GM23248 (cell line): ENCODE results near the gene SNX22. TPM values are rescaled to one million over a fixed set of nuclear protein-coding genes. Genes with fewer than 3 reads are reported as not detected.

Experiments used
- DNase-seq: peaks from one replicate; pipeline ENCODE4 v3.0.0-alpha.2; 2015
- H2AFZ ChIP-seq: fragments of 200-600 bp; sonication (generic); 2 replicates; pipeline ENCODE4 v1.6.1; 2016; ENCODE audit warnings: antibody characterized with exemption
- H3F3A ChIP-seq: fragments of 200-600 bp; sonication (generic); 2 replicates; pipeline ENCODE4 v1.6.1; 2016; ENCODE audit warnings: mild to moderate bottlenecking, antibody characterized with exemption, mixed run types; ENCODE audit not compliant: insufficient read depth
- H3K27ac ChIP-seq: fragments of 200-600 bp; sonication (generic); 2 replicates; pipeline ENCODE4 v1.5.1; 2016; ENCODE audit warnings: mild to moderate bottlenecking
- H3K27me3 ChIP-seq: fragments of 200-600 bp; sonication (generic); replicated peaks from 2 replicates; pipeline ENCODE4 v1.6.1; 2016; ENCODE audit warnings: mild to moderate bottlenecking; ENCODE audit not compliant: insufficient read depth
- H3K36me3 ChIP-seq: fragments of 200-600 bp; sonication (generic); 2 replicates; pipeline ENCODE4 v1.6.1; 2016; ENCODE audit warnings: low read depth, mild to moderate bottlenecking
- H3K4me1 ChIP-seq: fragments of 200-600 bp; sonication (generic); 2 replicates; pipeline ENCODE4 v1.6.1; 2016; ENCODE audit warnings: mild to moderate bottlenecking; ENCODE audit not compliant: insufficient read depth
- H3K4me2 ChIP-seq: fragments of 200-600 bp; sonication (generic); one replicate; pipeline ENCODE4 v1.6.1; 2016; ENCODE audit warnings: mild to moderate bottlenecking; ENCODE audit not compliant: unreplicated experiment
- H3K4me3 ChIP-seq: fragments of 200-600 bp; sonication (generic); 2 replicates; pipeline ENCODE4 v1.5.1; 2016; ENCODE audit warnings: mild to moderate bottlenecking
- H3K79me2 ChIP-seq: fragments of 200-600 bp; sonication (generic); 2 replicates; pipeline ENCODE4 v1.6.1; 2016; ENCODE audit warnings: mild to moderate bottlenecking; ENCODE audit not compliant: insufficient read depth
- H3K9ac ChIP-seq: fragments of 200-600 bp; sonication (generic); 2 replicates; pipeline ENCODE4 v1.6.1; 2016; ENCODE audit warnings: mild to moderate bottlenecking
- H3K9me2 ChIP-seq: fragments of 200-600 bp; sonication (generic); 2 replicates; pipeline ENCODE4 v1.6.1; 2016; ENCODE audit warnings: mixed run types, mild to moderate bottlenecking, moderate library complexity; ENCODE audit not compliant: insufficient read depth
- H3K9me3 ChIP-seq: fragments of 200-600 bp; sonication (generic); one replicate; pipeline ENCODE4 v1.6.1; 2017; ENCODE audit warnings: low read depth
- H4K20me1 ChIP-seq: fragments of 200-600 bp; sonication (generic); 2 replicates; pipeline ENCODE4 v1.6.0; 2016; ENCODE audit not compliant: insufficient read depth
- EZH2 ChIP-seq: fragments of 200-600 bp; sonication (generic); IDR thresholded peaks from 2 replicates; pipeline ENCODE4 v1.6.1; 2018; ENCODE audit warnings: antibody characterized with exemption, mild to moderate bottlenecking; ENCODE audit not compliant: insufficient read depth, poor library complexity, severe bottlenecking
- EZH2phosphoT487 ChIP-seq: fragments of 200-600 bp; sonication (generic); IDR thresholded peaks from 2 replicates; pipeline ENCODE4 v1.6.1; 2018; ENCODE audit warnings: antibody characterized with exemption, moderate library complexity, mild to moderate bottlenecking, low read depth; ENCODE audit not compliant: insufficient read depth
- WGBS, 2 experiments: methylation state at CpG; one replicate each; pipeline ENCODE4 v1.1.6; 2015 to 2017; ENCODE audit warnings: low lambda C conversion rate in 2 of 2, low coverage in 1 of 2; ENCODE audit errors: missing lambda C conversion rate in 2 of 2; 5-methylcytosine and 5-hydroxymethylcytosine counted together
- in situ Hi-C: fragments of 300-500 bp; cut with MboI; formaldehyde crosslinking; loops from 2 replicates; pipeline ENCODE4 v1.15.0; 2020
- polyA plus RNA-seq: library from polyadenylated mRNA; unstranded; fragments of >200 nt; fragmentation: Nextera tagmentation; extraction: Ambion mirVana; gene quantifications from 2 replicates; pipeline ENCODE4 v1.2.1, GENCODE V29; 2016
- total RNA-seq: library from RNA; depleted of rRNA; stranded (reverse); fragments of >200 nt; shearing (Covaris generic); gene quantifications from 2 replicates; pipeline ENCODE4 v1.2.3, GENCODE V29; 2014

The SNX22 gene
- total and polyA plus RNA-seq, 2 experiments from 2014 or later = 0.66 TPM; not detected in 1

GRCh38 chr15:64185146-64185911 lies 33.8 kb downstream of the SNX22 start:
- DNase-seq = no peak
- H3K4me2 ChIP-seq = no peak overlapping the region
- H3K4me3 ChIP-seq = no peak overlapping the region
- no peak overlapping the region for H3K9ac ChIP-seq
- no peaks in the 10 kb centered on the region for H3K9me2 ChIP-seq
- WGBS, 2 experiments = 88 to 92% methylated on average over 9 of the region's 9 CpGs
- H3F3A ChIP-seq = 0 out of 2 replicates have a peak, but pooled peaks cover 6% of the 10 kb centered on the region
- peaks cover 22% of the 10 kb centered on the region for H3K36me3 ChIP-seq
- H3K27me3 ChIP-seq = no peaks in the 10 kb centered on the region
- no peak overlapping the region for H3K27ac ChIP-seq
- no peaks in the 10 kb centered on the region for H3K9me3 ChIP-seq
- H3K79me2 ChIP-seq = no peaks in the 10 kb centered on the region
- H2AFZ ChIP-seq = no peak overlapping the region
- no peak for TF ChIP-seq EZH2phosphoT487
- no peak for TF ChIP-seq EZH2
- in situ Hi-C loops = no loop called here
- H4K20me1 ChIP-seq = no peaks in the 10 kb centered on the region
- no peaks in the 10 kb centered on the region for H3K4me1 ChIP-seq

- 73 to 74% methylated on average over 2 of the region's 2 CpGs for WGBS, 2 experiments
- TF ChIP-seq EZH2phosphoT487 (no peak), EZH2 (no peak)
- no peak overlapping the region; the same call in 1 of the 2 replicates for H3K27ac ChIP-seq
- H3F3A ChIP-seq = 0 out of 2 replicates have a peak, but pooled peaks cover 6% of the 10 kb centered on the region
- no peak overlapping the region for H3K4me2 ChIP-seq
- peaks cover 14% of the 10 kb centered on the region; the same call in 1 of the 2 replicates for H3K36me3 ChIP-seq
- no peaks in the 10 kb centered on the region for H3K9me3 ChIP-seq
- no peaks in the 10 kb centered on the region for H3K79me2 ChIP-seq
- H3K27me3 ChIP-seq = no peaks in the 10 kb centered on the region
- H3K4me1 ChIP-seq = no peaks in the 10 kb centered on the region
- H4K20me1 ChIP-seq = no peaks in the 10 kb centered on the region
- in situ Hi-C loops = no loop called here
- DNase-seq = peak; percentile 36
- H3K4me3 ChIP-seq = no peak overlapping the region
- no peak overlapping the region for H3K9ac ChIP-seq
- H2AFZ ChIP-seq = no peak overlapping the region
- H3K9me2 ChIP-seq = no peaks in the 10 kb centered on the region
Measured at GRCh38 chr15:64187396-64188191, 36.1 kb downstream of the SNX22 start.

- Histone ChIP-seq H2AFZ (no peak overlapping the region), H3K4me1 (peaks cover 1% of the 10 kb centered on the region), H3K9me2 (no peaks in the 10 kb centered on the region), H3K9me3 (no peaks in the 10 kb centered on the region), H3K36me3 (peaks cover 9% of the 10 kb centered on the region; the same call in 1 of the 2 replicates), H3K27ac (no peak overlapping the region), H3F3A (peaks cover 12% of the 10 kb centered on the region; the same call in 1 of the 2 replicates), H3K4me3 (no peak overlapping the region), H3K9ac (no peak overlapping the region), H3K79me2 (no peaks in the 10 kb centered on the region), H4K20me1 (no peaks in the 10 kb centered on the region), H3K4me2 (no peak overlapping the region), H3K27me3 (no peaks in the 10 kb centered on the region)
- TF ChIP-seq EZH2phosphoT487 = no peak
- TF ChIP-seq EZH2 = no peak
- whole genome bisulfite sequencing, 2 experiments = 91 to 96% methylated on average over 5 of the region's 5 CpGs
- in situ Hi-C loops = no loop called here
- DNase-seq = no peak
Measured at GRCh38 chr15:64191971-64192830, 40.7 kb downstream of the SNX22 start.

- Histone ChIP-seq H3K79me2 (no peaks in the 10 kb centered on the region), H3K27ac (no peak overlapping the region), H3F3A (peaks cover 12% of the 10 kb centered on the region), H3K9me3 (no peaks in the 10 kb centered on the region), H4K20me1 (no peaks in the 10 kb centered on the region), H3K9me2 (no peaks in the 10 kb centered on the region), H2AFZ (no peak overlapping the region), H3K4me1 (peaks cover 8% of the 10 kb centered on the region), H3K4me3 (no peak overlapping the region), H3K36me3 (peaks cover 9% of the 10 kb centered on the region; the same call in 1 of the 2 replicates), H3K9ac (no peak overlapping the region), H3K27me3 (no peaks in the 10 kb centered on the region), H3K4me2 (no peak overlapping the region)
- DNase-seq = no peak
- TF ChIP-seq EZH2 (no peak), EZH2phosphoT487 (no peak)
- in situ Hi-C loops = no loop called here
- 97 to 100% methylated on average over 6 of the region's 6 CpGs for WGBS, 2 experiments
Measured at GRCh38 chr15:64193971-64194370, 42.4 kb downstream of the SNX22 start.
